AG09319 (cell line): ENCODE measurements around the gene RPN1.

Experiments
- DNase-seq: peaks from one replicate; pipeline ENCODE4 v3.0.0-alpha.2; 2010; ENCODE audit warnings: low read depth; ENCODE audit errors: extremely low read depth
- CTCF ChIP-seq: IDR thresholded peaks from 2 replicates; pipeline ENCODE4 v1.5.1; 2011; ENCODE audit warnings: low read depth, mild to moderate bottlenecking, inconsistent platforms, low read length, moderate library complexity

The RPN1 gene

GRCh38 chr3:128576290-128576689 is 74.3 kb downstream of the RPN1 start:
- no peak for DNase-seq
- TF ChIP-seq CTCF = no peak

- no peak for DNase-seq
- no peak for TF ChIP-seq CTCF
These were observed 74.8 kb downstream of the RPN1 start for GRCh38 chr3:128575777-128576176.

- no peak for DNase-seq
- TF ChIP-seq CTCF = no peak
These were observed 76.9 kb downstream of the RPN1 start for GRCh38 chr3:128573707-128574162.

- no peak for DNase-seq
- no peak for TF ChIP-seq CTCF
These were observed 77.5 kb downstream of the RPN1 start for GRCh38 chr3:128573160-128573559.

GRCh38 chr3:128572644-128573105 is 77.9 kb downstream of the RPN1 start:
- TF ChIP-seq CTCF = peak; percentile 18
- DNase-seq = no peak

GRCh38 chr3:128572013-128572412 is 78.6 kb downstream of the RPN1 start:
- no peak for TF ChIP-seq CTCF
- DNase-seq = no peak
